Activated naive CD4-positive, alpha-beta T cell treated with anti-CD3 and anti-CD28 coated beads, Interleukin-2, amount 50 U/mL, for 24 hours (primary cell): ENCODE measurements around the gene KIRREL3.

Experiments
- H3K27ac Mint-ChIP-seq: one replicate; pipeline ENCODE4 v1.8.0; 2021; ENCODE audit warnings: mild to moderate bottlenecking, mixed read lengths
- H3K27me3 Mint-ChIP-seq: one replicate; pipeline ENCODE4 v1.8.0; 2021; ENCODE audit warnings: mixed read lengths
- H3K36me3 Mint-ChIP-seq: one replicate; pipeline ENCODE4 v1.8.0; 2021; ENCODE audit warnings: mixed read lengths
- H3K4me1 Mint-ChIP-seq: one replicate; pipeline ENCODE4 v1.8.0; 2021; ENCODE audit warnings: mixed read lengths
- H3K4me3 Mint-ChIP-seq: one replicate; pipeline ENCODE4 v1.8.0; 2021; ENCODE audit warnings: mild to moderate bottlenecking, mixed read lengths
- H3K9me3 Mint-ChIP-seq: one replicate; pipeline ENCODE4 v1.8.0; 2021; ENCODE audit warnings: mixed read lengths

Gene KIRREL3

DNA sequence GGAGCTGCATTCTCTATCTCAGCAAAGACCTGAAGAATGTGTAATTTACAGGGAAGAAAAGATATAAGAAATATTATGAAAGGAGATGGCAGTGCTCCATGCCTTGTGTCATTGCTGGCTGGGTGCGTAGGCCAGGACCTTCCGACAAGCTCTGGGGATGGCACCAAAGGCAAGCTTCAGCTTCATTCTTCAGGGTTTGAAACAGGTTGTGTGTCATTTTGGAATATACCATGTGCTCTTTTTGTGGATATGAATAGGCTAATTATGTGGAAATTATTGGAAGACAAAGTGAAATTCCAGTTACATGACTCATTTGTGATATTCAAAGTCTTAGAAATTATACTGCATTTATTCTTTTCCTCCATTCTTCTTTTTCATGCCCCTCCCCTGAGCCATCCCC, 5.7 kb upstream of the KIRREL3 start:
- Mint-ChIP-seq H3K27ac (no peak overlapping the region), H3K4me3 (no peak overlapping the region), H3K4me1 (no peaks in the 10 kb centered on the region), H3K9me3 (no peaks in the 10 kb centered on the region), H3K27me3 (peaks cover 35% of the 10 kb centered on the region), H3K36me3 (no peaks in the 10 kb centered on the region)

DNA sequence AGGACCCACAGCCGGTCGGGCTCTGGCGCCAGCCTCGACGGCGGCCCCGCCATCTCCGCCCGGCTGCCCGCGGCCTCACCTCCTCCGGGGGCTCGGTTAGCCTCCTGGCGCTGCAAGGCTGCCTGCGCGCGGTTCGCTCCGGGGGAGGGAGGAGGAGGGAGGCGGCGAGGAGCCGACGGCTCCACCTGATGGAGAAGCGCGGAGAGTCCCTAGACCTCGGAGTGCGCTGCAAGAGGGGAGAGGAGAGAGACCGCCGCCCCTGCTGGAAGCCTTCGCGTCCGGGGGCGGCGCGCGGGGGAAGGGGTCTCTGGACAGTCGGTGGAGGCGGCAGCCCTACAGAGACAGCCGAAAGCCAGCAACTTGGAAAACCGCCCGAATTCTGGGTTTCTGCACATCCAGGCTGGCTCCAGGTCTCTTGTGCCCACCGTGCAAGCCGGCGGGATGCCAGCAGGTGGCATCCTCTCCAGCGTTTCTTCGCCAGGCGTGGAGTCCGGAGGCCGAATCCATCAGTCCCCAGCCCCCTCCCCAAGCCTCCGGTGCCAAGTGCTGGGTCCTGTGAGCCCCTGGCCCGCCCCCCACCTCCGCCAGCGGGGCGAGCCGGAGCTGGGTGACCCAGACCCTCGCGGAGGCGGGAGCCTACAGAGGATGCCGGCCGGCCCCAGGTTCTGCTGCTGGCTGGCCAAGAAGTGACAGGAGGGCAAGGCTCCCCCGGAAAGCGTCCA, 2.9 kb upstream of the KIRREL3 start:
- H3K4me3 Mint-ChIP-seq, result no peak overlapping the region
- no peaks in the 10 kb centered on the region for H3K9me3 Mint-ChIP-seq
- no peaks in the 10 kb centered on the region for H3K36me3 Mint-ChIP-seq
- peaks cover 34% of the 10 kb centered on the region for H3K27me3 Mint-ChIP-seq
- H3K27ac Mint-ChIP-seq, result no peak overlapping the region
- H3K4me1 Mint-ChIP-seq, result no peaks in the 10 kb centered on the region

DNA sequence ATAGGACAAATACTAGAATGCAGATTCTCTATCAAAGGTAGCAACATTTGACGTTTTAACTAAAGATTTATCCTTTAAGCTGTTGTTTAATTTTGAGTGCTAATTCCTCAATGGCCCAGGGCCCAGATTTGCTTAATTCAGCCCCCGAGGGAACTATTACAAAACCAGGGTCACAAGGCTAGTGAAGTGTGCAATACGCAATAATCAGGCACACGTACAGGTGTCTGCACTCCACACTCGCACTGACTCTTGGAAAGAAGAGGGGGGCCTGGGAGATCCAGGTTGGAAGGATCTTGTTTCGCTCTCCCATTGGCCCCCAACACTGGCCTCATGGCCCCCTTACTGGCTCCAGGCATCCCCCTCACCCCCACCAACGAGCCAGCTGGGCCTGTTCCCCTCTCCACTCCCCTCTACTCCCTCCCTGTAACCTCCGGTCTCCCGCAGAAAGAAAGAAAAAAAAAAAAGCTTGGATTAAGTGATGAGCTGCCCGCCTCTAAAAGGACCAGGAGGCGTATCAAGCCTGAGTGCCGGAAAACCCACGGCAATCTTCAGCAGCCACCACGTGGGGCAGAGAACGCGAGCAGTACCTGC, 2.2 kb upstream of the KIRREL3 start:
- Mint-ChIP-seq H3K36me3 (no peaks in the 10 kb centered on the region), H3K4me1 (no peaks in the 10 kb centered on the region), H3K27me3 (peaks cover 36% of the 10 kb centered on the region), H3K4me3 (no peak overlapping the region), H3K9me3 (no peaks in the 10 kb centered on the region), H3K27ac (no peak overlapping the region)

DNA sequence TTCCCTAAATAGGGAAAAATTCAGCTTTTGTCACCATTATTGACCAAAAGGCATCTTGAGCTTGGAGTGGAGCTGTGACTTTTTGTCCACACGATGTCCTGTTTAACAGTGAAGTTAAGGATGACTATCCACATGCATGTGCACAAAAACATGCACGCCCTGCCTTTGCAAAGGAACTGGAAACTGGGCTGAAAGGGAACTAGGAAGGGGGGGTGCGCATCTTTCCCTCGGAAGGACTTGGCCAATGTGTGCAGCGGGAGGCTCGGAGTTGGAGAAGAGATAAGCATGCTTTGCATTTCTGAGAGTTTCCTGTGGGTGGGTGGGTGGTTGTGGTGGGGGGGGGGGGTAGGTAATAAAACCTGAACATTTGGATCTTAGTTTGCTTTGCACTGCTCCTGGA, 411 bp upstream of the KIRREL3 start:
- no peaks in the 10 kb centered on the region for H3K36me3 Mint-ChIP-seq
- H3K27ac Mint-ChIP-seq, result no peak overlapping the region
- H3K4me1 Mint-ChIP-seq, result no peaks in the 10 kb centered on the region
- H3K27me3 Mint-ChIP-seq, result peaks cover 48% of the 10 kb centered on the region
- no peak overlapping the region for H3K4me3 Mint-ChIP-seq
- H3K9me3 Mint-ChIP-seq, result no peaks in the 10 kb centered on the region

DNA sequence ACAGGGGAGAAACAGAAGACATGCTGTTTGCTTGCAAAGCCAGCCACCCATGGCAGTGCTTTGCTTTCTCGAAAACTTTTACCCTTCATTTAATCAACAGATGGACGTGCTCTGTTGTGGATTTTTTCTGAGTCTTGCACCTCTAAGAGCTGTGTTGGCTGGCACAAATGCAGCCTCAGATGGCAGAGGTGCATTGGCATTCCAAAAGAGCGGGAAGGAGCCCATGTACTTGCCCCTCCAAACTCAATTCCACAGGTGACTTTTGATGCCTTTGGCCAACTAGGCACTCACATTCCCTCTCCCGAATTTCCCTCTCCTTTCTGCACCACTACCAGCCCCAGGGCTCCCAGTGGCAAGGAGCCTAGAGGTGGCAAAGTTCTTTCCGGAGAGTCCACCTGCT, 1.2 kb downstream of the KIRREL3 start:
- Mint-ChIP-seq H3K36me3 (no peaks in the 10 kb centered on the region), H3K27me3 (peaks cover 44% of the 10 kb centered on the region), H3K4me3 (no peak overlapping the region), H3K4me1 (no peaks in the 10 kb centered on the region), H3K9me3 (no peaks in the 10 kb centered on the region), H3K27ac (no peak overlapping the region)

DNA sequence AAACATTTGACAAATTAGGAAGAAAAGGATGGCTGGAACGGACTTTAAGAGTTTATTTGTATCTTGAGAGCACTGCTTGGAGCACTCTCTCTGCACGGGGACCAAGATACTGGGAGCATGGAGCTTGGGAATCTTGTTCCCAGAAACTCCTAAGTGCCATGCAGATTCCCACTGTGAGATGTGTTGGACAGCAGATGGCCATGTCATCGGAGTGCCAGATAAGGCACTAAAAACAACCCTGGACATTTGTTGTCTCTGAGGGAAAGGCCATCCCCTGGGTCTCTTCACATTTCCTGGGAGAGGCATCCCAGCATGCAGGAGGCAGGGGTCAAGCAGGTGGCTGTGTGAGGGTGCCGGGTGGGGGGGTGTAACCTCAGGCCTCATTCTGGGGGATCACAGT, 2.9 kb downstream of the KIRREL3 start:
- H3K27ac Mint-ChIP-seq, result no peak overlapping the region
- H3K4me1 Mint-ChIP-seq, result no peaks in the 10 kb centered on the region
- no peaks in the 10 kb centered on the region for H3K36me3 Mint-ChIP-seq
- H3K4me3 Mint-ChIP-seq, result no peak overlapping the region
- peaks cover 35% of the 10 kb centered on the region for H3K27me3 Mint-ChIP-seq
- H3K9me3 Mint-ChIP-seq, result no peaks in the 10 kb centered on the region

DNA sequence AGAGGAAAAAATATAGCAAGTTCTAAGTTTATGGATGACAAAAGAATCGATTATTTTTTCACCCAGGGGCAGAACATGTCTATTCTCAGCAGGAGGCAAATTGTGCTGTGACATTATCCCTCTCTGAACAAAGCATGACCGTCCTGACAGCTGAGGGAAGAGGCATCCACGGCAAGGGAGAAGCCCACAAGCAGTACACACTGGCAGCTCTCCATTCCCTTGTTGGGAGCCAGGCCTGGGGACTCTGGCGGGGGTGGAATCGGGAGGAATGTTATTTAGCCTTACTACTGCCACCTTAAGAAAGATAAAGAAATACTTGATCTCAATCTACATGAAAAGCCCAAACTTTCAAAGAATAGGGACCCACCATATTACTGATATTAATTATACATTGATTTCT, 3.4 kb downstream of the KIRREL3 start:
- no peaks in the 10 kb centered on the region for H3K36me3 Mint-ChIP-seq
- peaks cover 30% of the 10 kb centered on the region for H3K27me3 Mint-ChIP-seq
- no peaks in the 10 kb centered on the region for H3K4me1 Mint-ChIP-seq
- no peak overlapping the region for H3K27ac Mint-ChIP-seq
- H3K9me3 Mint-ChIP-seq, result no peaks in the 10 kb centered on the region
- H3K4me3 Mint-ChIP-seq, result no peak overlapping the region

DNA sequence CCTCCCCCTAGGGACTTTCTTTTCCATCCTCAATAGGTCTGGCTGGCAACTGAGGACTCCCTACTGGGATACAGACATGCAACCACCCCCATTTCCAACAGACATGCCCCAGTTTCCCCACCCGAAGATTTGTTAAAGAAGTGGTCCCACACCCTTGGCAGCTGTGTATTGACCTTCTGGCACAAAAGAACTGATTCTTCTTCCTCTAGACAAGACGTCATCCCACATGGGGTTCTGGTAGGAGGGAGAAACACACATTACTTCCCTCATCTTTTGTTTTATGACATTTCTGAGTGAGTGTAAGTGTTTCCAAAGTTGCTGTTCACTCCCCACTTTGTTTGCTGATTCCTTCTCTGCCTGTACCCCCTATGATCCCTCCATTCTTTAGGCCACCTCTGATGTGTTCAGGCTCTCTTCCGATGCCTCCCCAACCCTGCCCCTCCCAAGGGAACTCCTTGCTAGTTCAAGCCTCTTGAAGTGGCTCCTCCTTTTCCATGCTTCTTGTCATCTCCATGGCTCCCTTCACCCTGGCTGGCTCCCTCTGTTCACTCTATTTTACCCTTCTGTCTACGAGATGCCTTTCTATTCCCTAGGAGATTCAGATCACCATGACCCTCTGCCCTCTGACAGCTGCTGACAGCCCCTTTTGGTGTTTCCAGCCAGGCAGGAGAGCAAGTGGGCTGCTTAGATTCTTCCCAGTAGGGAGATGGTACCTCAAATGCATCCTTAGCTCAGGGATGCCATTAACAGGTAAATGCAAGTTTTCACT, 4.3 kb downstream of the KIRREL3 start:
- Mint-ChIP-seq H3K36me3 (no peaks in the 10 kb centered on the region), H3K9me3 (no peaks in the 10 kb centered on the region), H3K4me3 (no peak overlapping the region), H3K4me1 (no peaks in the 10 kb centered on the region), H3K27me3 (peaks cover 22% of the 10 kb centered on the region), H3K27ac (no peak overlapping the region)

DNA sequence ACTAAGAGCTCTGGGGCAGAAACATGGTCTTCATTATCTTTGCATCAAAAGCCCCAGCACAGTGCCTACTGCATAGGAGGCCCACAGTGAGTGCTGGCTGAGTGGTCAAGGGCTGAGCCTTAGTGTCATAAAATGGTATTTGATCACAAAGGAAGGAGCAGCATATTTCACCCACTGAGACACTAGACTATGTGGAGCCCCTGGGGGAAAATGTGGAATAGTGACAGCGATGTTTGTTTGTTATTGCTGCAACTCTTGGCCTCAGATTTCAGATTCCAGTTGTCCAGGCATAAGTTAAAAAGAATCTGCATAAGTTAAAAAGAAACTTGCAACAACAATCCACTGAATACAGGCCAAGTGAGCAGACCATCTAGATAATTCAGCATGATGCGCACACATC, 7.0 kb downstream of the KIRREL3 start:
- H3K27ac Mint-ChIP-seq, result no peak overlapping the region
- H3K36me3 Mint-ChIP-seq, result no peaks in the 10 kb centered on the region
- no peaks in the 10 kb centered on the region for H3K4me1 Mint-ChIP-seq
- H3K9me3 Mint-ChIP-seq, result no peaks in the 10 kb centered on the region
- H3K27me3 Mint-ChIP-seq, result peaks cover 26% of the 10 kb centered on the region
- H3K4me3 Mint-ChIP-seq, result no peak overlapping the region

DNA sequence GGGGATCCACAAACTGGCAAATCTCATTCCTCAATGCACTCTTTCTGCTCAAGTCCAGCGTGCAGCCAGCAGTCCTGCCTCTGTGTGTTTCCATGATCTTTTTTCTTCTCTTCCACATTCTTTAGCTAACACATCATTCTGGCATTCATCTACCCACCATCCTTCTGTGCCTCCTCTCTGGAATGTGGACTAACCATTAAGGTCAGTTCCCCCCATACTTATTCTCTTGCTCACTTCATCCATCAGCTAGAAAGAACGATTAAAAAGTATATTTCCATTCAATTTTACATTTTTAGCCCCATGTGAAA, 7.8 kb downstream of the KIRREL3 start:
- Mint-ChIP-seq H3K27ac (no peak overlapping the region), H3K27me3 (peaks cover 24% of the 10 kb centered on the region), H3K4me1 (no peaks in the 10 kb centered on the region), H3K9me3 (no peaks in the 10 kb centered on the region), H3K4me3 (no peak overlapping the region), H3K36me3 (no peaks in the 10 kb centered on the region)

DNA sequence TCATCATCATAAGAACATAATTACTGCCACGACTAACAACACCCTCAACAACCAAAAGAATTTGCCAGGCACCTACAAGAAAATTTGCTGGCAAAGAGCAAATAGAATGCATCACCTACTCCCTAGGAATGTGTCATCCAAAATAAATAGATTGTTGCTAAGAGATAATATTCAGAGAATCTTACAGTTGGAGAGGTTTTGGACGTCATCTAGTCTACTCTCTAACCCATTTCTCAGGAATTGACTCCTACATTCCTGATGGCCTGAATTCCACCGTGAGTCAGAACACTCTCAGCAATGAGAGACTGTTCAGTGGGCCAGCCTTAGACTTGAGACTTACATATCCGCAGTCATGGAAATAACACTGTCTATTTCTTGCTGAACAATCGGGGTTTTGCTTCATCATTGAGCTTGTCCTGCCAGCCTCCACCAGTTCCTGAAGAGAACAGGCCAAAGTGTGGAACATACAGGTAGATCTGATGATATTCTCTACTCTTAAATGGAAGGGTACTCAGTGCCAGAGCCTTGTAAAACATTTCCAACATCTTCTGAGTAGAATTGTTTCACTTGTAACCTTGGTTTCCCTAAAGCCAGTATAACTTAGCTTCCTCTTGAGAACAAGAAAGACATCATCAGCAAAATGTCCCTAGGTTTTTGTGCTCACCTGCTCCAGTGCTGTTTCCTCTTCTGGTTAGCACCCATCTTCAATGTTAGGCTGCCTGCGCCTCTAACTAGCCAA, 8.3 kb downstream of the KIRREL3 start:
- no peak overlapping the region for H3K4me3 Mint-ChIP-seq
- no peaks in the 10 kb centered on the region for H3K36me3 Mint-ChIP-seq
- H3K27me3 Mint-ChIP-seq, result peaks cover 19% of the 10 kb centered on the region
- no peak overlapping the region for H3K27ac Mint-ChIP-seq
- no peaks in the 10 kb centered on the region for H3K4me1 Mint-ChIP-seq
- H3K9me3 Mint-ChIP-seq, result no peaks in the 10 kb centered on the region

DNA sequence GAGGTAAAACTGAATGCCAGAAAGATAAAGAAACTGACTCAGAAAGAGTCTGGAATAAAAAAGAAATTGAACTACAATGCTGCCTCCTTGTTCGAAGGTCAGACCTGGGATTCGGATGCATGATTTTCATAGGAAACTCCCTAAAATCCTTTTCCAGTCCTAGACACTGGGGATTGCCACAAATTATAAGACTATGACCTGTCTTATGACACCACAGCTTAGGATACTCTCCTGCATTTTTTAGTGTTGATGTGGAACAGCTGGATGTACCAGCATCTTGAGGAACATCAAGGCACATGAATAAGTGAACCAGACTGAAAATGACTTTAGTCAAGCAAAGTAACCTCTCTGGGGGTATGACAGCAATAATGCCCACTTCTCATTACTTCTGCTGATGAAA, 9.0 kb downstream of the KIRREL3 start:
- Mint-ChIP-seq H3K27me3 (peaks cover 14% of the 10 kb centered on the region), H3K36me3 (no peaks in the 10 kb centered on the region), H3K4me3 (no peak overlapping the region)

DNA sequence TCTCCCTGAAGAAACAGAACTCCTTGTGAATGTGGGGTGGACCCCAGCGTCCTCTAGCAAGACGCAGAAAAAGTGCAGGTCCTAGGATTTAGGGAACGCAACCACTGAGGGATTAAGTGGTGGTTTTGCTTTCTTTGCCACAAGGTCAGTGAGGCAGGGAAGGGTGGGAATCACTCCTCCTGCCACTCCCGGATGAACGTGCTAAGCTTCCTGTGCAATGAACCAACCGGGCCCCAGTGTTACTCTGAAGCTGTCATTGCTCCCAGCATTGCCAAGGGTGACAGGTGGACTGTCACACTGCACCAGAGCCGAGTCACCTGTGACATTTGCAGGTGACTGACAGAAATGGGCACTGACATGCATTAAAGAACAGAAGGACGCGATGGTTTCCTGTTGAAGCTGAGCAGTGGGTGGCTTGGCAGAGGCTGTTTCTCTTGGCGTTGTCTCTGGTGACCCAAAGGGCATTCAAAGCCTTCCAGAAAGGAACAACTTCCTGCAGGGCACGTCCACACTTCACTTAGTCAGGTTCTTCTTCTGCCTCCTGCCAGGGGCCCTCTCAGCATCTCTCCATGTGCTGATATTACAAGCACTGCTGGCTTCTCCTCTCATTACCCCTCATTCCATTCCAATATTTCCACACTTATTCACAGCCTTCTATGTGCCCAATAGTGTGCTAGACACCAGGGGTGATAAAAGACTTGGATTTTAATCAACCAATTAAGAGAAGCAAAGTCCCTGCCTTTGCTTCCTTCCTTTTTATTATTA, 9.7 kb downstream of the KIRREL3 start:
- Mint-ChIP-seq H3K4me1 (no peaks in the 10 kb centered on the region), H3K27me3 (peaks cover 9% of the 10 kb centered on the region), H3K36me3 (no peaks in the 10 kb centered on the region), H3K9me3 (no peaks in the 10 kb centered on the region), H3K4me3 (no peak overlapping the region), H3K27ac (no peak overlapping the region)

More for the DNA sequence above, 9.0 kb downstream of the KIRREL3 start:
- Mint-ChIP-seq H3K9me3 (no peaks in the 10 kb centered on the region), H3K27ac (no peak overlapping the region), H3K4me1 (no peaks in the 10 kb centered on the region)

DNA sequence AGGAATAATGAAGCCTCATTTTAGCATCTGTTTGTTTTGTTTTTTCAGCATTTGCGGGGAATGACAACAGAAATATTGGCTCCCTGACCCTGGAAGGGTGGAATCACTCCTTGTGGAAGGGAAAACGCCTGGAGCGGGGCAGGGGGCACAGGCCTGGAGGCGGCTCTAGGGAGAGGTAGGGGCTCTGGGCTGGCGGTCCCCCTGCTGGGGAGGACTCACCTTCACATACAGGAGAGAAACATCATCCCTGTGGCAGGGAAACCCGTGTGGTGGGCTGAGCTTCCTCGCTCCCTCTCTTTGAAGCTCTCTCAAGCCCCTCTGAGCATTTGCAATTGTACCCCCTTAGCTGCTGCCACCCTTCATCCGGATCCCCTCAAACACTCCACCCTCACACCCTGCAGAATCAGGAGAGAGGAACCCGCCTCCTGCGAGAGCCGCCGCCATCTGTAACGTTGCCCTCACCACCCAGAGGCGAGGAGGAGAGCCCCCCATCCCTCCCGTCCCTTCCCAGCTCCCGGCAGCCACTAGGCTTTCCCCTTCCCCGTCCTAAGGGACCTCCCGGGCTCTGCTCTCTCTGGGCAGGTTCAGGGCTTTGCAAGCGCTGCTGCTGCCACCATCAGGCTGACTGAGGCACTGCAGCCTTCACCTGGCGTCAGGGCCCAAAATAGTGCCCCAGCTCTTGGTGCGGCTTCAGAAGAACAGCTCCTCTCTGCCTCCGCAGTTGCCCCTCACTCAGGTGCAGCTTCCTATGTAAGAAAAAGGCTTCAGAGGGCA, 10.4 kb downstream of the KIRREL3 start:
- Mint-ChIP-seq H3K4me3 (no peak overlapping the region), H3K9me3 (no peaks in the 10 kb centered on the region), H3K27ac (no peak overlapping the region), H3K36me3 (no peaks in the 10 kb centered on the region), H3K27me3 (peaks cover 8% of the 10 kb centered on the region), H3K4me1 (no peaks in the 10 kb centered on the region)

DNA sequence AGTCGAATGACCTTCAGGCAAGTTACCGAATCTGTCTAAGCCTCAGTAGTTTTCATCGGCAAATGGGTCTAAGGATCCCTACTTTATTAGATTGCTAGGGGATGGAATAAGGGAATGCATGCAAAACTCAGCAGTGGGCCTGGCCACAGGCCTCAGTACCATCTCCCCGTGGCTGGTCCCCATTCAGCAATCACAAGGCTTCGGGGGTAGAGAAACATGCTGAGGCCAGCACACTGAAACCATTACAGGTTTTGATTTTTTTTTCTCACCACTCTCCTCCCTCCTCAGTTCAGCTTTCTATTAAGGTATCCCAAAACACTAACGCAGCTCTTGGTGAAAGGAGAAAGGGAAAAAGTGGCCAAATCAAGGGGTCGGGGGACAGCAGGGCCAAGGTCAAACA, 11.9 kb downstream of the KIRREL3 start:
- H3K36me3 Mint-ChIP-seq, result no peaks in the 10 kb centered on the region
- no peak overlapping the region for H3K4me3 Mint-ChIP-seq
- no peaks in the 10 kb centered on the region for H3K4me1 Mint-ChIP-seq
- no peak overlapping the region for H3K27ac Mint-ChIP-seq
- peaks cover 9% of the 10 kb centered on the region for H3K27me3 Mint-ChIP-seq
- no peaks in the 10 kb centered on the region for H3K9me3 Mint-ChIP-seq
